GM19193 (cell line): ENCODE measurements around the gene THAP12.

Experiments used
- POLR2A ChIP-seq: IDR thresholded peaks from 4 replicates; pipeline ENCODE4 v1.6.1; 2011; ENCODE audit not compliant: insufficient read depth, insufficient read length; ENCODE audit errors: extremely low read depth

THAP12 gene

GRCh38 chr11:76321340-76321739 lies 59.6 kb downstream of the THAP12 start:
- TF ChIP-seq POLR2A: no peak

GRCh38 chr11:76320929-76321328 lies 60.0 kb downstream of the THAP12 start:
- no peak for TF ChIP-seq POLR2A

- TF ChIP-seq POLR2A: no peak
Measured at GRCh38 chr11:76318744-76319384, 62.1 kb downstream of the THAP12 start.

- no peak for TF ChIP-seq POLR2A
Measured at GRCh38 chr11:76317296-76317695, 63.6 kb downstream of the THAP12 start.

GRCh38 chr11:76316726-76317125 lies 64.2 kb downstream of the THAP12 start:
- no peak for TF ChIP-seq POLR2A

GRCh38 chr11:76315182-76315853 lies 65.6 kb downstream of the THAP12 start:
- no peak for TF ChIP-seq POLR2A

- no peak for TF ChIP-seq POLR2A
Measured at GRCh38 chr11:76314741-76315090, 66.2 kb downstream of the THAP12 start.

- no peak for TF ChIP-seq POLR2A
Measured at GRCh38 chr11:76313913-76314740, 66.8 kb downstream of the THAP12 start.

- TF ChIP-seq POLR2A: no peak
Measured at GRCh38 chr11:76313271-76313670, 67.7 kb downstream of the THAP12 start.

GRCh38 chr11:76310832-76311595 lies 69.9 kb downstream of the THAP12 start:
- no peak for TF ChIP-seq POLR2A

- TF ChIP-seq POLR2A: no peak
Measured at GRCh38 chr11:76307978-76308747, 72.8 kb downstream of the THAP12 start.

- TF ChIP-seq POLR2A: no peak
Measured at GRCh38 chr11:76307396-76307795, 73.5 kb downstream of the THAP12 start.

- no peak for TF ChIP-seq POLR2A
Measured at GRCh38 chr11:76303399-76303798, 77.5 kb downstream of the THAP12 start.

- TF ChIP-seq POLR2A: no peak
Measured at GRCh38 chr11:76302996-76303395, 77.9 kb downstream of the THAP12 start.
